Nephron (organoid): ENCODE data around the gene JADE1.

Experiments
- H3K27ac Mint-ChIP-seq, 3 experiments: 2 replicates each; pipeline ENCODE4 v1.8.0; 2020; ENCODE audit warnings: mixed read lengths in 3 of 3, mild to moderate bottlenecking in 2 of 3, moderate library complexity in 1 of 3
- H3K27me3 Mint-ChIP-seq: 2 replicates; pipeline ENCODE4 v1.8.0; 2021; ENCODE audit warnings: low read depth, mild to moderate bottlenecking, moderate library complexity, mixed read lengths
- H3K36me3 Mint-ChIP-seq: 2 replicates; pipeline ENCODE4 v1.8.0; 2020; ENCODE audit warnings: low read depth, mixed read lengths
- H3K4me1 Mint-ChIP-seq: 2 replicates; pipeline ENCODE4 v1.8.0; 2020; ENCODE audit warnings: mixed read lengths
- H3K4me3 Mint-ChIP-seq, 3 experiments: 2 replicates each; pipeline ENCODE4 v1.8.0; 2020; ENCODE audit warnings: mild to moderate bottlenecking in 3 of 3, mixed read lengths in 3 of 3, moderate library complexity in 2 of 3
- H3K9me3 Mint-ChIP-seq: 2 replicates; pipeline ENCODE4 v1.8.0; 2020; ENCODE audit warnings: mixed read lengths
- CTCF ChIP-seq, 3 experiments: fragments of 200-600 bp; sonication (generic); IDR thresholded peaks; one replicate each; pipeline ENCODE4 v1.5.0; 2021; ENCODE audit warnings: antibody characterized with exemption in 3 of 3; ENCODE audit not compliant: unreplicated experiment in 3 of 3

JADE1 gene

GRCh38 chr4:128775477-128775876 lies 34.0 kb upstream of the JADE1 start:
- no peak for TF ChIP-seq CTCF (IDR thresholded peaks at IDR 0.05; ENCODE audit: unreplicated experiment in 3 of 3)
- no peak overlapping the region for H3K4me3 Mint-ChIP-seq
- H3K27ac Mint-ChIP-seq = no peak overlapping the region
- no peaks in the 10 kb centered on the region for H3K27me3 Mint-ChIP-seq
- H3K4me1 Mint-ChIP-seq = peaks cover 9% of the 10 kb centered on the region
- H3K36me3 Mint-ChIP-seq = no peaks in the 10 kb centered on the region
- H3K9me3 Mint-ChIP-seq = no peaks in the 10 kb centered on the region

- Mint-ChIP-seq H3K36me3 (no peaks in the 10 kb centered on the region), H3K27ac (no peak overlapping the region), H3K4me1 (peaks cover 9% of the 10 kb centered on the region), H3K4me3 (no peak overlapping the region), H3K9me3 (no peaks in the 10 kb centered on the region), H3K27me3 (no peaks in the 10 kb centered on the region)
- no peak for TF ChIP-seq CTCF (IDR thresholded peaks at IDR 0.05; ENCODE audit: unreplicated experiment in 3 of 3)
Measured at GRCh38 chr4:128775916-128776315, 33.6 kb upstream of the JADE1 start.

DNA sequence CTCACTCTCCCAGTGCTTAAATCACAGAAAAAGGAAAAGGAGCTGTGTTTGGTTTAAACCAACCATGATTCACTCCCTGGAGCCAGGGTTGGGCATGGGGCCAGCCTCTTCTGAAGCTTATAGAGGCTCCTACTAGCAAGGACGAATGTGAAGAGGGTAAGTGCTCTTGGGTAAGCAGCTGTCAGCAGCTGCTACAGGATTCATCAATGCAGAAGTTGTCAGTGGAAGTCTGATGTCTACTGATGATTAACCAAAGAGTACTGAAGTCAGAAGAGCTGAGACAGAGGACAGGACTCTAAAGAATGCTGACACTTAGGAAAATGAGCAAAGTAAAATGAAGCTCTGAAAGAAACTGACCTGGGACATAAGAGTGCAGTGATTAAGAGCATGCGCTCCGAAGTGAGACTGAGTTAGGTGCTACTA lies 32.7 kb upstream of the JADE1 start:
- H3K27ac Mint-ChIP-seq = peak overlapping the region; percentile 31 to 58 (median 37)
- no peaks in the 10 kb centered on the region for H3K36me3 Mint-ChIP-seq
- H3K9me3 Mint-ChIP-seq = no peaks in the 10 kb centered on the region
- H3K4me1 Mint-ChIP-seq = peaks cover 9% of the 10 kb centered on the region
- no peak overlapping the region for H3K4me3 Mint-ChIP-seq
- no peaks in the 10 kb centered on the region for H3K27me3 Mint-ChIP-seq
- TF ChIP-seq CTCF (IDR thresholded peaks at IDR 0.05; ENCODE audit: unreplicated experiment in 3 of 3) = no peak

DNA sequence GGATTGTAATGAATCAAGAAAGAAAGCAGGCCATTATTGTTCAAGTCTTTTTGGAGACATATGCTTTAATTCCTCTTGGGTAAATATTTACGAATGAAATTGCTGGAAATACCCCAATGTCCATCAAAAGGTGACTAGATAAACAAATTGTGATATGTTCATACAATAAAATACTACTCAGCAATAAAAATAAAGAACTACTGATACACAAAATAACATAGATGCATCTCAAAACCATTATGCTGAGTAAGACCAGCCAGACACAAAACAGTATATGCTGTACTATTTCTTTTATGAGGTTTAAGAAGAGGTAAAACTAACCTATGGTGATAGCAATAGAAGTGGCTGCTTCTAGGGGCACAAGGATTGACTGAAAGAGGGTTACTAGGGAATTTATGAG lies 28.8 kb upstream of the JADE1 start:
- Mint-ChIP-seq H3K27ac (no peak overlapping the region), H3K27me3 (no peaks in the 10 kb centered on the region), H3K36me3 (no peaks in the 10 kb centered on the region), H3K9me3 (no peaks in the 10 kb centered on the region), H3K4me3 (no peak overlapping the region), H3K4me1 (peaks cover 9% of the 10 kb centered on the region)
- TF ChIP-seq CTCF (IDR thresholded peaks at IDR 0.05; ENCODE audit: unreplicated experiment in 3 of 3) = no peak

DNA sequence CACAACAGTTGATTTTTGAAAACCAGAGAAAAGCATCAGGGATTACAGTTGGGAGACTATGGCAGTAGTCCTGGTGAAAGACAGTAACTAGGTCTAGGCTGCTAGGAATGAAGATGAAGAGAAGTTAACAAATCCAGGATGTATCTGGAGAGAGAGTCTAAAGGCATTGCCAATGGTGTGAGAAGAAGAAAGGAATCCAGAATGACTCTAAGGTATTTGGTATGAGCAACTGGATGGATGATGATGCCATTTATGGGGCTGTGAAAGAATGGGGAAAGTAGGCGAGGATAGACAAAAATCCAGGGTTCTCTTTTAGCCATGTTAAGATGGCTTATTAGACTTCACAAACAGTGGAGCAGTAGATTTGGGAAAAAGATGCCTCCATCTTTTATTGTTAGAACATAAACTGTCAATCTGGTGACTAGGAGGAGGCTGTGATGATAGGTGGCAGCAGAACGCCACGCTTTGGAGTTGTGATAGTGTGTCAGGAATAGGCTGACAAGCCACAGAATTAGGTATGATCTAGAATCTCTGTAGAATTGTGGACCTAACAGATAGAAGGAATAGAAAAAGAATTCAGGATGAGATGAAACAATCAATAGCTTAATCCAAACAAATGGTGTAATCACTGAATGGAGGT lies 27.3 kb upstream of the JADE1 start:
- H3K4me3 Mint-ChIP-seq = no peak overlapping the region
- H3K9me3 Mint-ChIP-seq = no peaks in the 10 kb centered on the region
- no peak overlapping the region for H3K27ac Mint-ChIP-seq
- H3K27me3 Mint-ChIP-seq = no peaks in the 10 kb centered on the region
- TF ChIP-seq CTCF (IDR thresholded peaks at IDR 0.05; ENCODE audit: unreplicated experiment in 3 of 3) = peak in 2 of 3 experiments; percentile 11 to 15
- H3K36me3 Mint-ChIP-seq = no peaks in the 10 kb centered on the region
- peaks cover 3% of the 10 kb centered on the region for H3K4me1 Mint-ChIP-seq

DNA sequence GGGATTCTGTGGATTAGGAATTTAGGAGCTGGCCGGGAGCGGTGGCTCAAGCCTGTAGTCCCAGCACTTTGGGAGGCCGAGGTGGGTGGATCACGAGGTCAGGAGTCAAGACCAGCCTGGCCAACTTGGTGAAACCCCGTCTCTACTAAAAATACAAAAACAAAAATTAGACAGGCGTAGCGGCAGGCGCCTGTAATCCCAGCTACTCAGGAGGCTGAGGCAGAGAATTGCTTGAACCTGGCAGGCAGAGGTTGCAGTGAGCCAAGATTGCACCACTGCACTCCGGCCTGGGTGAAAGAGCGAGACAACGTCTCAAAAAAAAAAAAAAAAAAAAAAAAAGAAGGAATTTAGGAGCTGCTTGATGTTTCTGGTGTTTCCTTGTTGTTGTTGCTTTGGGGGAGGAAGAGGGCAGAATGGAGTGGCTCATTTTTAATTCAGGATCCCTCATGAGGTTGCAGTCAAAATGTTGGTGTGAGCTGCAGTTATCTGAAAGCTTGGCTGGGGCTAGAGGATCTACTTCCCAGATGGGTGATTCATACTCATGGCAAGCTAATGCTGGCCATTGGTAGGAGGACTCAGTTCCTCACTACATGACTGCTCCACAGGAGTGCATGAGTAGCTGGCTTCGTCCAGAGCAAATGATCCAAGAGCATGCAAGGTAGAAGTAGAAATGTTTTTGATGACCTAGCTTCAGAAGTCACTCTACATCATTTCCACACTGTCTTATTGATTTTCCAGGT lies 26.5 kb upstream of the JADE1 start:
- no peak for TF ChIP-seq CTCF (IDR thresholded peaks at IDR 0.05; ENCODE audit: unreplicated experiment in 3 of 3)
- Mint-ChIP-seq H3K36me3 (no peaks in the 10 kb centered on the region), H3K27me3 (peaks cover under 1% of the 10 kb centered on the region), H3K9me3 (no peaks in the 10 kb centered on the region), H3K4me3 (no peak overlapping the region), H3K27ac (no peak overlapping the region), H3K4me1 (peaks cover 5% of the 10 kb centered on the region)
